ENCODE results near the gene KIRREL1. TPM values are rescaled to one million over a fixed set of nuclear protein-coding genes. Genes with fewer than 3 reads are reported as not detected.

The KIRREL1 gene
- total RNA-seq, 1 donor from 2014 or later, result 66.8 TPM

GRCh38 chr1:158098256-158098655, 104.8 kb downstream of the KIRREL1 start:
- peaks cover 16% of the 10 kb centered on the region for H3K36me3 Mint-ChIP-seq (ENCODE audit: low read depth, unreplicated experiment)
- peaks cover 43% of the 10 kb centered on the region for H3K4me1 Mint-ChIP-seq (ENCODE audit: unreplicated experiment)
- H3K27ac Mint-ChIP-seq (ENCODE audit: unreplicated experiment), result no peak overlapping the region
- no peaks in the 10 kb centered on the region for H3K9me3 Mint-ChIP-seq (ENCODE audit: unreplicated experiment)
- H3K4me3 Mint-ChIP-seq (ENCODE audit: unreplicated experiment), result no peak overlapping the region
- no peak for DNase-seq (ENCODE audit: low spot score)
- peaks cover 11% of the 10 kb centered on the region for H3K27me3 Mint-ChIP-seq (ENCODE audit: unreplicated experiment)
- no peak for TF ChIP-seq CTCF (IDR thresholded peaks at IDR 0.05; ENCODE audit: unreplicated experiment)

GRCh38 chr1:158099185-158099584, 105.7 kb downstream of the KIRREL1 start:
- Mint-ChIP-seq H3K9me3 (ENCODE audit: unreplicated experiment) (no peaks in the 10 kb centered on the region), H3K4me1 (ENCODE audit: unreplicated experiment) (peaks cover 46% of the 10 kb centered on the region), H3K27ac (ENCODE audit: unreplicated experiment) (no peak overlapping the region), H3K27me3 (ENCODE audit: unreplicated experiment) (peaks cover 9% of the 10 kb centered on the region), H3K36me3 (ENCODE audit: low read depth, unreplicated experiment) (peaks cover 8% of the 10 kb centered on the region), H3K4me3 (ENCODE audit: unreplicated experiment) (no peak overlapping the region)
- DNase-seq (ENCODE audit: low spot score), result no peak
- TF ChIP-seq CTCF (IDR thresholded peaks at IDR 0.05; ENCODE audit: unreplicated experiment), result no peak

GRCh38 chr1:158100498-158100897, 107.1 kb downstream of the KIRREL1 start:
- no peak overlapping the region for H3K27ac Mint-ChIP-seq (ENCODE audit: unreplicated experiment)
- H3K4me1 Mint-ChIP-seq (ENCODE audit: unreplicated experiment), result peaks cover 51% of the 10 kb centered on the region

GRCh38 chr1:158101455-158101854, 108.0 kb downstream of the KIRREL1 start:
- H3K4me1 Mint-ChIP-seq (ENCODE audit: unreplicated experiment), result peaks cover 51% of the 10 kb centered on the region
- peaks cover 4% of the 10 kb centered on the region for H3K27me3 Mint-ChIP-seq (ENCODE audit: unreplicated experiment)
- no peak overlapping the region for H3K27ac Mint-ChIP-seq (ENCODE audit: unreplicated experiment)
- no peak for DNase-seq (ENCODE audit: low spot score)
- H3K9me3 Mint-ChIP-seq (ENCODE audit: unreplicated experiment), result no peaks in the 10 kb centered on the region
- no peak for TF ChIP-seq CTCF (IDR thresholded peaks at IDR 0.05; ENCODE audit: unreplicated experiment)
- peaks cover 5% of the 10 kb centered on the region for H3K36me3 Mint-ChIP-seq (ENCODE audit: low read depth, unreplicated experiment)
- no peak overlapping the region for H3K4me3 Mint-ChIP-seq (ENCODE audit: unreplicated experiment)

More at GRCh38 chr1:158100498-158100897, 107.1 kb downstream of the KIRREL1 start:
- no peak for DNase-seq (ENCODE audit: low spot score)
- no peaks in the 10 kb centered on the region for H3K9me3 Mint-ChIP-seq (ENCODE audit: unreplicated experiment)
- peaks cover 7% of the 10 kb centered on the region for H3K27me3 Mint-ChIP-seq (ENCODE audit: unreplicated experiment)
- H3K36me3 Mint-ChIP-seq (ENCODE audit: low read depth, unreplicated experiment), result peaks cover 5% of the 10 kb centered on the region
- H3K4me3 Mint-ChIP-seq (ENCODE audit: unreplicated experiment), result no peak overlapping the region
- no peak for TF ChIP-seq CTCF (IDR thresholded peaks at IDR 0.05; ENCODE audit: unreplicated experiment)

- Mint-ChIP-seq H3K4me1 (ENCODE audit: unreplicated experiment) (peaks cover 47% of the 10 kb centered on the region), H3K4me3 (ENCODE audit: unreplicated experiment) (no peak overlapping the region), H3K27ac (ENCODE audit: unreplicated experiment) (no peak overlapping the region), H3K27me3 (ENCODE audit: unreplicated experiment) (peaks cover 4% of the 10 kb centered on the region), H3K36me3 (ENCODE audit: low read depth, unreplicated experiment) (peaks cover 5% of the 10 kb centered on the region), H3K9me3 (ENCODE audit: unreplicated experiment) (no peaks in the 10 kb centered on the region)
- TF ChIP-seq CTCF (IDR thresholded peaks at IDR 0.05; ENCODE audit: unreplicated experiment), result no peak
- no peak for DNase-seq (ENCODE audit: low spot score)
These were observed 108.5 kb downstream of the KIRREL1 start for GRCh38 chr1:158101927-158102326.
